A549 treated with Hydrocortisone at 1 μM for 4 hours (cell line): ENCODE results near the gene TPI1. TPM values are rescaled to one million over a fixed set of nuclear protein-coding genes. Genes with fewer than 3 reads are reported as not detected.

Experiments used
- total RNA-seq: library from RNA; stranded (reverse); fragments of 200-300 nt; extraction: Qiagen RNA extraction; gene quantifications from 5 replicates; pipeline ENCODE4 v1.2.3, GENCODE V29; 2022

The TPI1 gene
- total RNA-seq, result 1,586 to 1,659 TPM (median 1,629 TPM) in 5 replicates

GRCh38 chr12:6867413-6868210, at the start of gene TPI1:
Gene TPI1 (plus strand): TSS chr12:6867531. CDS start chr12:6867567, 36 bp downstream.

GRCh38 chr12:6821591-6822425, 45.5 kb upstream of the TPI1 start, which contains the start of gene GPR162:
Gene GPR162 (plus strand): TSS chr12:6821821. CDS start chr12:6823899, 2,078 bp downstream.

DNA sequence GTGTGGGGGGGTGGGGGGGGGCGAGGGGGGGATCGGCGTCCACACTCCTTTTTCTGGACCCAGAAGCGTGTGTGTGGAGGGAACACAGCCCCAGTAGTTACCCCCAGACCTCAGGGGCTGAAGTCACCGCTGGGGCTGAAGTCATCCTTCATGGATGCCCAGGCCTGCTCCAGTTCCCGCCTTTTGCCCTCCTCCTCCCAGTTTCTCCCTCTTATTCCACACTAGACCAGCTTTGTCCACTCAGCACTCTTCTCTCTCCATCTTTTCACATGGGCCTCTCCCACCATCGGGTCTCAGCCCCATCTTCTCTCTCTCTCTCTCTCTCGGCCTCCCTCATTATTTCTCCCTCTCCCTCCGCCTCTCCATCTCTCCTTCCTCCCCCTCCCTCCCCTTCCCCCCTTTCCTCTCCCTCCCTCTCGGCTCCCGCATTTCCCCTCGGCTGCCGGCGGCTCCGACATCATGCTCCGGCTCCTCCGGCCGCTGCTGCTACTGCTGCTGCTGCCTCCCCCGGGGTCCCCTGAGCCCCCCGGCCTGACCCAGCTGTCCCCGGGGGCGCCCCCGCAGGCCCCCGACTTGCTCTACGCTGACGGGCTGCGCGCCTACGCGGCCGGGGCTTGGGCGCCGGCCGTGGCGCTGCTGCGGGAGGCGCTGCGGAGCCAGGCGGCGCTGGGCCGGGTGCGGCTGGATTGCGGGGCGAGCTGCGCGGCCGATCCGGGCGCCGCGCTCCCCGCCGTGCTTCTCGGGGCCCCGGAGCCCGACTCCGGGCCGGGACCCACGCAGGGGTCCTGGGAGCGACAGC, 39.1 kb upstream of the TPI1 start, which contains the start of gene P3H3:
P3H3 (plus strand) TSS at position 426 of the 799 bp plus-strand sequence; CDS start at position 460, 34 bp downstream.

GRCh38 chr12:6840761-6841515, 26.4 kb upstream of the TPI1 start, which contains the start of gene GNB3:
Gene GNB3 (plus strand): TSS chr12:6840925. CDS start chr12:6841288, 363 bp downstream.

GRCh38 chr12:6851153-6851920, 16.0 kb upstream of the TPI1 start, which contains the start of gene CDCA3:
Gene CDCA3 (minus strand): TSS chr12:6851286. CDS start chr12:6850952, 334 bp downstream.

GRCh38 chr12:6851921-6852650, 15.2 kb upstream of the TPI1 start, which contains the start of gene USP5:
Gene USP5 (plus strand): TSS chr12:6852150. CDS start chr12:6852180, 30 bp downstream.

GRCh38 chr12:6873094-6874014, 6.0 kb downstream of the TPI1 start, which contains the start of gene SPSB2:
Gene SPSB2 (minus strand): TSS chr12:6873303. CDS start chr12:6872901, 402 bp downstream.

GRCh38 chr12:6904280-6905276, 37.2 kb downstream of the TPI1 start, which contains the start of gene LRRC23:
Gene LRRC23 (plus strand): TSS chr12:6904822. CDS start chr12:6905634, 812 bp downstream.

DNA sequence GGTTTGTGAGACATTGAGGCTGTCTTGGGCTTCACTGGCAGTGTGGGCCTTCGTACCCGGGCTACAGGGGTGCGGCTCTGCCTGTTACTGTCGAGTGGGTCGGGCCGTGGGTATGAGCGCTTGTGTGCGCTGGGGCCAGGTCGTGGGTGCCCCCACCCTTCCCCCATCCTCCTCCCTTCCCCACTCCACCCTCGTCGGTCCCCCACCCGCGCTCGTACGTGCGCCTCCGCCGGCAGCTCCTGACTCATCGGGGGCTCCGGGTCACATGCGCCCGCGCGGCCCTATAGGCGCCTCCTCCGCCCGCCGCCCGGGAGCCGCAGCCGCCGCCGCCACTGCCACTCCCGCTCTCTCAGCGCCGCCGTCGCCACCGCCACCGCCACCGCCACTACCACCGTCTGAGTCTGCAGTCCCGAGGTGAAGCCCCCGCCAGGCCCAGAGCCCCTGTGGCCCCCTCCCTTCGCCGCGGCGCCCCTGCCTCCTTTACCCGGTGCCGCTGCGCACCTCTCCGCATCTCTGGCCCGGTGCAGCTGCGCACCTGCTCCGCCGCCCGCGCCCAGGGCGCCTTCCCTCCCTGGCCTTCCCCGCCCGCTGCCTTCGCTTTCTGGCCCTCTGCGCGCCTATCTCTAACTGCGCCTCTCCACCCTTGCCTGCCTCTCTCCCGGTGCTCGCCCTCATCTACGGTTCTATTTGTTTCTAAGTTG, 47.1 kb downstream of the TPI1 start, which contains the start of gene ENO2:
ENO2 (plus strand) TSS at position 335 of the 701 bp plus-strand sequence. CDS start 1,253 bp downstream, outside the sequence.

Other genes starting within 250 kb of the TPI1 start
- 0.58 to 1.0 TPM (median 0.70 TPM) in 5 replicates for gene LPAR5, start 231.6 kb upstream of the TPI1 start, total RNA-seq
- 0.18 to 0.56 TPM (median 0.33 TPM) in 3 of 5 replicates, not detected in the others for gene ACRBP, start 220.1 kb upstream of the TPI1 start, total RNA-seq
- 11.5 to 19.9 TPM (median 14.3 TPM) in 5 replicates for gene ING4, start 204.4 kb upstream of the TPI1 start, total RNA-seq
- gene ZNF384, start 178.2 kb upstream of the TPI1 start, total RNA-seq, result 53.8 to 60.6 TPM (median 58.4 TPM) in 5 replicates
- 0.76 to 1.1 TPM (median 0.84 TPM) in 5 replicates for gene PIANP, start 166.7 kb upstream of the TPI1 start, total RNA-seq
- 48.4 to 56.5 TPM (median 55.4 TPM) in 5 replicates for gene COPS7A, start 143.5 kb upstream of the TPI1 start, total RNA-seq
- 246 to 305 TPM (median 296 TPM) in 5 replicates for gene MLF2, start 114.4 kb upstream of the TPI1 start, total RNA-seq
- 588 to 898 TPM (median 880 TPM) in 5 replicates for gene PTMS, start 101.2 kb upstream of the TPI1 start, total RNA-seq
- gene LAG3, start 95.0 kb upstream of the TPI1 start, total RNA-seq, result 0.51 to 1.9 TPM (median 1.7 TPM) in 5 replicates
- not detected in 5 replicates for gene CD4, start 78.0 kb upstream of the TPI1 start, total RNA-seq
- gene GPR162, start 45.7 kb upstream of the TPI1 start, total RNA-seq, result 0.28 to 0.51 TPM (median 0.38 TPM) in 5 replicates
- 23.9 to 29.0 TPM (median 26.3 TPM) in 5 replicates for gene P3H3, start 39.1 kb upstream of the TPI1 start, total RNA-seq
- 1.0 to 2.0 TPM (median 1.6 TPM) in 5 replicates for gene GNB3, start 26.6 kb upstream of the TPI1 start, total RNA-seq
- 73.1 to 82.3 TPM (median 77.5 TPM) in 5 replicates for gene CDCA3, start 16.2 kb upstream of the TPI1 start, total RNA-seq
- 71.7 to 88.7 TPM (median 74.7 TPM) in 5 replicates for gene USP5, start 15.4 kb upstream of the TPI1 start, total RNA-seq
- gene SPSB2, start 5.8 kb downstream of the TPI1 start, total RNA-seq, result 27.8 to 35.3 TPM (median 31.2 TPM) in 5 replicates
- 15.4 to 18.3 TPM (median 17.3 TPM) in 5 replicates for gene LRRC23, start 37.3 kb downstream of the TPI1 start, total RNA-seq
- gene ENO2, start 47.0 kb downstream of the TPI1 start, total RNA-seq, result 32.5 to 40.3 TPM (median 34.5 TPM) in 5 replicates
- gene ATN1, start 60.4 kb downstream of the TPI1 start, total RNA-seq, result 60.2 to 72.4 TPM (median 67.4 TPM) in 5 replicates
- not detected in 5 replicates for gene RNU7-1, start 76.3 kb downstream of the TPI1 start, total RNA-seq
- 256 to 322 TPM (median 309 TPM) in 5 replicates for gene C12orf57, start 76.5 kb downstream of the TPI1 start, total RNA-seq
- 9.5 to 13.3 TPM (median 11.7 TPM) in 5 replicates for gene PTPN6, start 83.8 kb downstream of the TPI1 start, total RNA-seq
- gene PHB2, start 103.1 kb downstream of the TPI1 start, total RNA-seq, result 320 to 342 TPM (median 331 TPM) in 5 replicates
- gene EMG1, start 103.4 kb downstream of the TPI1 start, total RNA-seq, result 60.1 to 66.2 TPM (median 62.6 TPM) in 5 replicates
- gene LPCAT3, start 150.9 kb downstream of the TPI1 start, total RNA-seq, result 27.2 to 31.6 TPM (median 29.5 TPM) in 5 replicates
- gene C1S, start 193.2 kb downstream of the TPI1 start, total RNA-seq, result 40.4 to 68.0 TPM (median 43.8 TPM) in 5 replicates
- gene C1R, start 224.9 kb downstream of the TPI1 start, total RNA-seq, result 27.6 to 49.7 TPM (median 32.4 TPM) in 5 replicates
- gene C1RL, start 241.7 kb downstream of the TPI1 start, total RNA-seq, result 12.4 to 14.9 TPM (median 14.6 TPM) in 5 replicates